Stimulated activated naive CD8-positive, alpha-beta T cell treated with anti-CD3 and anti-CD28 coated beads, Interleukin-15, amount 100 ng/mL, for 72 hours (primary cell): ENCODE measurements around the gene MARVELD3.
A peak's percentile ranks its signal among the peaks of the same experiment; 100 is the strongest.
"Not testable (repeated sequence)": the region's sequence is repeated elsewhere in the genome, so short reads cannot be mapped to it uniquely, and the experiment has no call there.

ENCODE experiments used
- ATAC-seq: fragments of 150-1000 bp; cut with Tn5 transposase; 2 replicates; pipeline ENCODE4 v1.10.0; 2021; ENCODE audit warnings: mild to moderate bottlenecking, moderate library complexity
- DNase-seq, 2 donors: peaks; one replicate each; pipeline ENCODE4 v3.0.0; 2021 to 2022
- H3K27ac Mint-ChIP-seq, 2 donors: one replicate each; pipeline ENCODE4 v1.8.0; 2022; ENCODE audit warnings: mild to moderate bottlenecking in 2 of 2, mixed read lengths in 2 of 2, moderate library complexity in 2 of 2
- H3K27me3 Mint-ChIP-seq: one replicate; pipeline ENCODE4 v1.8.0; 2022; ENCODE audit warnings: mixed read lengths
- H3K4me1 Mint-ChIP-seq: one replicate; pipeline ENCODE4 v1.8.0; 2022; ENCODE audit warnings: mild to moderate bottlenecking, mixed read lengths
- H3K4me3 Mint-ChIP-seq, 2 donors: one replicate each; pipeline ENCODE4 v1.8.0; 2022; ENCODE audit warnings: mild to moderate bottlenecking in 2 of 2, mixed read lengths in 2 of 2, moderate library complexity in 1 of 2
- H3K9me3 Mint-ChIP-seq, 2 donors: one replicate each; pipeline ENCODE4 v1.8.0; 2022; ENCODE audit warnings: mixed read lengths in 2 of 2

The MARVELD3 gene

DNA sequence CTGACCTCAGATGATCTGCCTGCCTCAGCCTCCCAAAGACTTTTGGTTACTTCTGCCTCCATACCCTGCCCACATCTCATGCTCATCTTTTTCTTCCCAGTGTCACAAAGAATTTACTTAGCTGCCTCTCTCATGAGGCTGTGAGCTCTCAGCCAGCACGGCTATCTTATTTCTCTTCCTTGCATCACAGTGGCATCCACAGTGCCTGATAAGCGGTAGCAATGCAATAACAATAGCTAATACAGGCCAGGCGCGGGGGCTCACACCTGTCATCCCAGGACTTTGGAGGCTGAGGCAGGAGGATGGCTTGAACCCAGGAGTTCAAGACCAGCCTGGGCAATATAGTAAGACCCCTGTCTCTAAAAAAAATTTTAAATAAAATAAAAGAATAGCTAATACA is 15.5 kb upstream of the MARVELD3 start:
- Mint-ChIP-seq H3K4me3 (no peak overlapping the region), H3K4me1 (peaks cover 29% of the 10 kb centered on the region), H3K27ac (no peak overlapping the region), H3K9me3 (no peaks in the 10 kb centered on the region), H3K27me3 (peaks cover 37% of the 10 kb centered on the region)
- DNase-seq (no peak), ATAC-seq (no peak)

- peaks cover 42% of the 10 kb centered on the region for H3K27me3 Mint-ChIP-seq
- H3K4me3 Mint-ChIP-seq, result no peak overlapping the region
- no peaks in the 10 kb centered on the region for H3K9me3 Mint-ChIP-seq
- ATAC-seq, result peak; percentile 81
- peaks cover 29% of the 10 kb centered on the region for H3K4me1 Mint-ChIP-seq
- peak; percentile 80 to 81 for DNase-seq
- H3K27ac Mint-ChIP-seq, result no peak overlapping the region
Observed at GRCh38 chr16:71610936-71611871, 14.8 kb upstream of the MARVELD3 start.

- DNase-seq, ATAC-seq, H3K4me3 Mint-ChIP-seq, H3K9me3 Mint-ChIP-seq, H3K27ac Mint-ChIP-seq: not testable (repeated sequence)
- peaks cover 10% of the 10 kb centered on the region for H3K4me1 Mint-ChIP-seq
- peaks cover 42% of the 10 kb centered on the region for H3K27me3 Mint-ChIP-seq
Observed at GRCh38 chr16:71614956-71615355, 11.0 kb upstream of the MARVELD3 start.

- no peak for ATAC-seq
- no peak for DNase-seq
- H3K9me3 Mint-ChIP-seq, result no peaks in the 10 kb centered on the region
- peaks cover 9% of the 10 kb centered on the region for H3K4me1 Mint-ChIP-seq
- peaks cover 18% of the 10 kb centered on the region for H3K27me3 Mint-ChIP-seq
- H3K4me3 Mint-ChIP-seq, result no peak overlapping the region
- H3K27ac Mint-ChIP-seq, result no peak overlapping the region
Observed at GRCh38 chr16:71618429-71618828, 7.6 kb upstream of the MARVELD3 start.

GRCh38 chr16:71622088-71622487 is 3.9 kb upstream of the MARVELD3 start:
- peak overlapping the region in 1 of 2 donors; percentile 49 for H3K27ac Mint-ChIP-seq
- peaks cover 19% of the 10 kb centered on the region for H3K27me3 Mint-ChIP-seq
- peaks cover 9% of the 10 kb centered on the region for H3K4me1 Mint-ChIP-seq
- H3K9me3 Mint-ChIP-seq, result no peaks in the 10 kb centered on the region
- H3K4me3 Mint-ChIP-seq, result no peak overlapping the region
- ATAC-seq (peak; percentile 78), DNase-seq (peak in 1 of 2 donors; percentile 20)

DNA sequence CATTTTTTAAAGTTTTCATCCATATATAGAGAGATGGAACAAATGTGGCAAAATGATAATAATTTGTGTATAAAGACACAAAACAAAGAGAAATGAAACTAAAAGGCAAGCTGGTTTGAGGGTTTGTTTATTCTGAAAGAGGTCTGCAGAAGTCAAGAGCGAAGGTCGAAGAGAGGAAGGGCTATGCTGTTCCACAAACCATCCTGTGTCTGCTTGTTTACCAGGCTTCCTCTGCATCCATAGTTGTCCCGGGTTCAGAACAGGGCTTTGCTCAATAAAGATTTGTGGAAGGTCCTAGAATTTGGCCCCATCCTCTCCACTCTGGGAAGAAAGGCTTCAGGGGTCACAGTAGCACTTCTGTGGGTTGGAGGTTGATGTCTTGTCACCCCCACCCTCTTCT is 2.4 kb upstream of the MARVELD3 start:
- Mint-ChIP-seq H3K4me3 (no peak overlapping the region), H3K9me3 (no peaks in the 10 kb centered on the region), H3K27me3 (peaks cover 33% of the 10 kb centered on the region), H3K4me1 (peaks cover 9% of the 10 kb centered on the region), H3K27ac (no peak overlapping the region)
- DNase-seq (no peak), ATAC-seq (no peak)

DNA sequence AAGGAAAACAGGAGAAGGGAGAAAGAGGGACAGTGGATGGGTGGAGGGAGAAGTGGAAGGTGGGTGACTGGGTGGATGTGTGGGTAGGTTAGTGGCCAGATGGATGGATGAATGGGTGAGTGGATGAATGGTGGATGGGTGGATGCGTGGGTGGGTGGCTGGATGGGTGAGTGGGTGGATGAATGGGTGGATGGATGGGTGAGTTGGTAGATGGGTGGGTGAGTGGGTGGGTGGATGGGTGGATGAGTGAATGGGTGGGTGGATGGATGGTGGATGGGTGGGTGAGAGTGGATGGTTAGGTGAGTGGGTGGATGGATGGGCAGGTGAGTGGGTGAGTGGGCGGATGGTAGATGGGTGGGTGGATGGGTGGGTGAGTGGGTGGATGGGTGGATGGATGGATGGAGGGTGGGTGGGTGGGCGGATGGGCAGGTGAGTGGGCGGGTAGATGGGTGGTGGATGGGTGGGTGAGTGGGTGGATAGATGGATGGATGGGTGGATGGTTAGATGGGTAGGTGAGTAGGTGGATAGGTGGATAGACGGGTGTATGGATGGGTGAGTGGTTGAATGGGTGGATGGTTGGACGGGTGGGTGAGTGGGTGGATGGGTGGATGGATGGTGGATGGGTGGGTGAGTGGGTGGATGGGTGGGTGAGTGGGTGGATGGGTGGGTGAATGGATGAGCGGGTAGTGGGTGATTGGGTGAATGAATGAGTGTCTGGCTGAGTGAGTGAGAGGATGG is 702 bp upstream of the MARVELD3 start:
- no peak overlapping the region for H3K27ac Mint-ChIP-seq
- no peaks in the 10 kb centered on the region for H3K9me3 Mint-ChIP-seq
- ATAC-seq (peak; percentile 39), DNase-seq (no peak)
- H3K4me3 Mint-ChIP-seq, result peak overlapping the region; percentile 27 to 65
- peaks cover 32% of the 10 kb centered on the region for H3K27me3 Mint-ChIP-seq
- peaks cover 9% of the 10 kb centered on the region for H3K4me1 Mint-ChIP-seq

GRCh38 chr16:71626858-71627213 is 852 bp downstream of the MARVELD3 start:
- Mint-ChIP-seq H3K9me3 (no peaks in the 10 kb centered on the region), H3K4me3 (peak overlapping the region; percentile 42 to 63), H3K27ac (peak overlapping the region in 1 of 2 donors; percentile 74), H3K4me1 (peaks cover 7% of the 10 kb centered on the region), H3K27me3 (peaks cover 26% of the 10 kb centered on the region)
- DNase-seq (peak in 1 of 2 donors; percentile 13), ATAC-seq (peak; percentile 31)

DNA sequence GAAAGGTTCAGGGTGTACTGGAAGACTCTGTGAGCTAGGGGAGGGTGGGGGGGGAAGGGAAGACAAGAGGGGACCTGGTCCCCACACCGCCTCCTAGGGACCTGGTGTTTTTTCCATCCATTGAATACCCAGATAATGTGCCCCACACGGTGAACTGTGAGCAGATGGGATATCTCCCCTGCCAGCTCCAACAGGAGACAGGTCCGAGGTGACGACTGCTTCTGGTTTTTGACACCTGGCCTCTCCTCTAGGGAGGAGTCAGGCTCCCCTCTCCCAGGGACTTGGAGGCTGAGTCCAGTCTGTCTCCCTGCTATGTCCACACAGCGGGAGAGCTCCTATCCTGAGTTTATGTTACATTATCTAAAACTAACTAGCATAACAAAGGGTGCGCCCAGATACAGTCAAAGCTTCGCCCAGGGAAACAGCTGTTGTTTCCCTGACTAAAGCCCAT is 1.8 kb downstream of the MARVELD3 start:
- H3K4me3 Mint-ChIP-seq, result no peak overlapping the region
- no peaks in the 10 kb centered on the region for H3K9me3 Mint-ChIP-seq
- DNase-seq (no peak), ATAC-seq (no peak)
- no peaks in the 10 kb centered on the region for H3K4me1 Mint-ChIP-seq
- no peak overlapping the region for H3K27ac Mint-ChIP-seq
- H3K27me3 Mint-ChIP-seq, result peaks cover 26% of the 10 kb centered on the region

- DNase-seq (no peak), ATAC-seq (no peak)
- H3K9me3 Mint-ChIP-seq, result no peaks in the 10 kb centered on the region
- H3K27ac Mint-ChIP-seq, result no peak overlapping the region
- no peak overlapping the region for H3K4me3 Mint-ChIP-seq
- peaks cover 26% of the 10 kb centered on the region for H3K27me3 Mint-ChIP-seq
- no peaks in the 10 kb centered on the region for H3K4me1 Mint-ChIP-seq
Observed at GRCh38 chr16:71628810-71629209, 2.8 kb downstream of the MARVELD3 start.

DNA sequence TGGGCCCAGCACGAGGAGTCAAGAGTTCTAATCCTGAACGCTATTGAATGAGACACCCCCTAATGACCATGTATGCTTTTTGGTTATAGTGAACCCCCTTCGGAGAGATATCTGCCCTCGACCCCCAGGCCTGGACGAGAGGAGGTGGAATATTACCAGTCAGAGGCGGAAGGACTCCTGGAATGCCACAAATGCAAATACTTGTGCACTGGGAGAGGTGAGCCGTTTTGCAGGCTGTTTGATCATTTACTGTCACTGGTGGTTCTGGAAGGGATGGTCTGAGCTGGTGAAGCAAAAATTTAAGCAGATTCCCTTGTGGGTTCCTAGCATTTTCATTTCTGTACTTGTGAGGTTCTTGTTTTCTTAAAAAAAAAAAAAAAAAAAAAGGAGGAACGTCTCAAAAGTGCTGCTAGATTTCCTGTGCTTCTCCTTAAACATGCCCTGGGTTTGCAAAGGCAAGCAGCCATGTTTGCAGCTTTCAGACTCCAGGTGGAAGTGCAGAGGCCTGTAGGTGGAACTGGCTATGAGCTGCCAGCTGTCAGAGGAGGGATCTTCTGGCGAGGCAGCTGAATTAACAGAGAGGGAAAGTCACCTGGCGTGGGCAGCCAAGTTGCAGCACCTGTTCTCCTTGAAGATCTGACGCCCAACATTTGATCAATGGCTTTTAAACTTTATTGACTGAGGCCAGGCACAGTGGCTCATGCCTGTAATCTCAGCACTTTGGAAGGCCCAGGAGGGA is 3.5 kb downstream of the MARVELD3 start:
- Mint-ChIP-seq H3K27ac (no peak overlapping the region), H3K4me3 (no peak overlapping the region), H3K27me3 (peaks cover 26% of the 10 kb centered on the region), H3K4me1 (no peaks in the 10 kb centered on the region), H3K9me3 (no peaks in the 10 kb centered on the region)
- DNase-seq, result no peak
- ATAC-seq, result no peak

- no peak for DNase-seq
- Mint-ChIP-seq H3K4me3 (no peak overlapping the region), H3K27ac (no peak overlapping the region), H3K27me3 (peaks cover 26% of the 10 kb centered on the region), H3K9me3 (no peaks in the 10 kb centered on the region), H3K4me1 (no peaks in the 10 kb centered on the region)
- ATAC-seq, result no peak
Observed at GRCh38 chr16:71630808-71631207, 4.8 kb downstream of the MARVELD3 start.

GRCh38 chr16:71631776-71632175 is 5.8 kb downstream of the MARVELD3 start:
- Mint-ChIP-seq H3K9me3 (no peaks in the 10 kb centered on the region), H3K4me3 (no peak overlapping the region), H3K27me3 (peaks cover 22% of the 10 kb centered on the region), H3K4me1 (no peaks in the 10 kb centered on the region), H3K27ac (no peak overlapping the region)
- ATAC-seq (no peak), DNase-seq (no peak)

- Mint-ChIP-seq H3K4me3 (no peak overlapping the region), H3K27ac (no peak overlapping the region), H3K4me1 (no peaks in the 10 kb centered on the region), H3K9me3 (no peaks in the 10 kb centered on the region), H3K27me3 (no peaks in the 10 kb centered on the region)
- no peak for ATAC-seq
- no peak for DNase-seq
Observed at GRCh38 chr16:71635632-71636031, 9.6 kb downstream of the MARVELD3 start.

DNA sequence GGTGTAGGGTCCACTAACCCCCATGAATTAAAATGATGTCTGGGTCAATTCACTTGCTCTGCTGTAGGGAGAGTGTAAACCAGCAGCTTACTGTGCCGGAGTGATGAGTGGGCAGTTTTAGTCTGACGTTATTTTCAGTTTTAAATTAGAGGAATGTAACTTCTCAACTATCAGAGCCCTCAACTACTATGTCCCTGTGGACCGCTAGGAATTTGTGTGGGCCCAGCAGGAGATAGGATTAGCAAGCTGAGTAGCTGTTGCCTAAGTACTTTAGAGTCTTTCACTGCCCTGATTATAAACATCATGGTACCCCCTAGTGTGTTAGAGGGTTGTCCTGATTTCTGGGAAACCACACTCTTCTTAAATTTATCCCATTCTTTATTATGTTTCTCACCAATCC is 11.4 kb downstream of the MARVELD3 start:
- Mint-ChIP-seq H3K27me3 (no peaks in the 10 kb centered on the region), H3K27ac (no peak overlapping the region), H3K9me3 (no peaks in the 10 kb centered on the region), H3K4me1 (no peaks in the 10 kb centered on the region), H3K4me3 (no peak overlapping the region)
- DNase-seq (no peak), ATAC-seq (no peak)
